Loucy (cell line): Measurements from ENCODE around the gene NELL2.

ENCODE experiments used
- H2AFZ ChIP-seq: fragments of 200-600 bp; sonication (generic); 2 replicates; pipeline ENCODE4 v1.6.0; 2016; ENCODE audit warnings: antibody characterized with exemption, mild to moderate bottlenecking, low read length, moderate library complexity
- H3F3A ChIP-seq: fragments of 200-600 bp; 2 replicates; pipeline ENCODE4 v1.6.0; 2016; ENCODE audit warnings: antibody characterized with exemption, low read depth, mild to moderate bottlenecking
- H3K27me3 ChIP-seq: fragments of 200-600 bp; sonication (generic); 2 replicates; pipeline ENCODE4 v1.6.1; 2014; ENCODE audit warnings: low read length, mild to moderate bottlenecking; ENCODE audit not compliant: insufficient read depth, poor library complexity, severe bottlenecking
- H3K36me3 ChIP-seq: fragments of 200-600 bp; sonication (generic); 2 replicates; pipeline ENCODE4 v1.6.1; 2016; ENCODE audit warnings: low read length; ENCODE audit not compliant: insufficient read depth
- H3K4me1 ChIP-seq: fragments of 200-600 bp; sonication (generic); 2 replicates; pipeline ENCODE4 v1.5.1; 2014; ENCODE audit warnings: low read length, mild to moderate bottlenecking; ENCODE audit not compliant: insufficient read depth, poor library complexity, severe bottlenecking
- H3K4me2 ChIP-seq: fragments of 200-600 bp; sonication (generic); 2 replicates; pipeline ENCODE4 v1.6.0; 2014; ENCODE audit warnings: antibody characterized with exemption, low read length, low read depth, mild to moderate bottlenecking; ENCODE audit not compliant: poor library complexity, severe bottlenecking
- H3K4me3 ChIP-seq: fragments of 200-600 bp; sonication (generic); 2 replicates; pipeline ENCODE4 v1.5.1; 2014; ENCODE audit warnings: low read length, mild to moderate bottlenecking, mixed read lengths; ENCODE audit not compliant: poor library complexity, severe bottlenecking
- H3K79me2 ChIP-seq: fragments of 200-600 bp; sonication (generic); 2 replicates; pipeline ENCODE4 v1.6.1; 2014; ENCODE audit warnings: low read length; ENCODE audit not compliant: insufficient read depth
- H3K9ac ChIP-seq: fragments of 200-600 bp; sonication (generic); 2 replicates; pipeline ENCODE4 v1.6.0; 2014; ENCODE audit warnings: mild to moderate bottlenecking, low read depth, low read length, moderate library complexity; ENCODE audit not compliant: poor library complexity, severe bottlenecking
- H3K9me2 ChIP-seq: fragments of 200-600 bp; sonication (generic); replicated peaks from 2 replicates; pipeline ENCODE4 v1.6.1; 2016; ENCODE audit warnings: low read depth, low read length, mixed read lengths
- H3K9me3 ChIP-seq: fragments of 200-600 bp; sonication (generic); 2 replicates; pipeline ENCODE4 v1.6.1; 2014; ENCODE audit warnings: mild to moderate bottlenecking, antibody characterized with exemption, low read length, low read depth; ENCODE audit not compliant: insufficient read depth
- H4K20me1 ChIP-seq: fragments of 200-600 bp; sonication (generic); 2 replicates; pipeline ENCODE4 v1.6.0; 2014; ENCODE audit warnings: antibody characterized with exemption, low read length, mild to moderate bottlenecking; ENCODE audit not compliant: insufficient read depth, poor library complexity, severe bottlenecking
- CTCF ChIP-seq: fragments of 200-600 bp; sonication (generic); conservative IDR thresholded peaks from 2 replicates; pipeline ENCODE4 v1.5.1; 2014; ENCODE audit warnings: mild to moderate bottlenecking, antibody characterized with exemption, low read length
- EZH2phosphoT487 ChIP-seq: fragments of 200-600 bp; IDR thresholded peaks from 2 replicates; pipeline ENCODE4 v1.6.1; 2018; ENCODE audit warnings: antibody characterized with exemption, mild to moderate bottlenecking, moderate library complexity, borderline replicate concordance

NELL2 gene

GRCh38 chr12:44555454-44555853 lies 320.7 kb downstream of the NELL2 start:
- Histone ChIP-seq H3K9me2 (no peaks in the 10 kb centered on the region), H2AFZ (no peak overlapping the region), H3K9me3 (no peaks in the 10 kb centered on the region), H3K36me3 (no peaks in the 10 kb centered on the region), H3K79me2 (no peaks in the 10 kb centered on the region), H3K9ac (no peak overlapping the region), H3K27me3 (no peaks in the 10 kb centered on the region), H3K4me2 (no peak overlapping the region), H3K4me3 (no peak overlapping the region), H3K4me1 (no peaks in the 10 kb centered on the region), H4K20me1 (no peaks in the 10 kb centered on the region), H3F3A (no peaks in the 10 kb centered on the region)
- TF ChIP-seq EZH2phosphoT487 (no peak), CTCF (no peak)

- Histone ChIP-seq H3K36me3 (no peaks in the 10 kb centered on the region), H3K4me3 (no peak overlapping the region), H2AFZ (no peak overlapping the region), H3K79me2 (no peaks in the 10 kb centered on the region), H3K9ac (no peak overlapping the region), H3K27me3 (no peaks in the 10 kb centered on the region), H3F3A (no peaks in the 10 kb centered on the region), H3K9me3 (no peaks in the 10 kb centered on the region), H3K9me2 (no peaks in the 10 kb centered on the region), H3K4me2 (no peak overlapping the region), H4K20me1 (no peaks in the 10 kb centered on the region), H3K4me1 (peaks cover 3% of the 10 kb centered on the region)
- TF ChIP-seq CTCF (no peak), EZH2phosphoT487 (no peak)
Measured at GRCh38 chr12:44551631-44552030, 324.5 kb downstream of the NELL2 start.

- Histone ChIP-seq H3K9me3 (no peaks in the 10 kb centered on the region), H3K4me2 (no peak overlapping the region), H3K9me2 (no peaks in the 10 kb centered on the region), H3K79me2 (no peaks in the 10 kb centered on the region), H3F3A (no peaks in the 10 kb centered on the region), H3K4me3 (no peak overlapping the region), H2AFZ (no peak overlapping the region), H3K4me1 (peaks cover 3% of the 10 kb centered on the region), H3K36me3 (no peaks in the 10 kb centered on the region), H3K27me3 (no peaks in the 10 kb centered on the region), H4K20me1 (no peaks in the 10 kb centered on the region), H3K9ac (no peak overlapping the region)
- TF ChIP-seq EZH2phosphoT487 (no peak), CTCF (no peak)
Measured at GRCh38 chr12:44550377-44550776, 325.7 kb downstream of the NELL2 start.
